AG10803 (cell line): ENCODE results near the gene IGF1.
A peak's percentile ranks its signal among the peaks of the same experiment; 100 is the strongest.
"Not testable (repeated sequence)": the region's sequence is repeated elsewhere in the genome, so short reads cannot be mapped to it uniquely, and the experiment has no call there.

ENCODE experiments used
- DNase-seq: peaks from one replicate; pipeline ENCODE4 v3.0.0; 2010; ENCODE audit warnings: low read depth
- H3K4me3 ChIP-seq: 2 replicates; pipeline ENCODE4 v1.5.1; 2011; ENCODE audit warnings: mild to moderate bottlenecking, low read length, control low read depth
- CTCF ChIP-seq: conservative IDR thresholded peaks from 2 replicates; pipeline ENCODE4 v1.5.1; 2011; ENCODE audit warnings: mild to moderate bottlenecking, low read length, control low read depth, inconsistent platforms

IGF1 gene

DNA sequence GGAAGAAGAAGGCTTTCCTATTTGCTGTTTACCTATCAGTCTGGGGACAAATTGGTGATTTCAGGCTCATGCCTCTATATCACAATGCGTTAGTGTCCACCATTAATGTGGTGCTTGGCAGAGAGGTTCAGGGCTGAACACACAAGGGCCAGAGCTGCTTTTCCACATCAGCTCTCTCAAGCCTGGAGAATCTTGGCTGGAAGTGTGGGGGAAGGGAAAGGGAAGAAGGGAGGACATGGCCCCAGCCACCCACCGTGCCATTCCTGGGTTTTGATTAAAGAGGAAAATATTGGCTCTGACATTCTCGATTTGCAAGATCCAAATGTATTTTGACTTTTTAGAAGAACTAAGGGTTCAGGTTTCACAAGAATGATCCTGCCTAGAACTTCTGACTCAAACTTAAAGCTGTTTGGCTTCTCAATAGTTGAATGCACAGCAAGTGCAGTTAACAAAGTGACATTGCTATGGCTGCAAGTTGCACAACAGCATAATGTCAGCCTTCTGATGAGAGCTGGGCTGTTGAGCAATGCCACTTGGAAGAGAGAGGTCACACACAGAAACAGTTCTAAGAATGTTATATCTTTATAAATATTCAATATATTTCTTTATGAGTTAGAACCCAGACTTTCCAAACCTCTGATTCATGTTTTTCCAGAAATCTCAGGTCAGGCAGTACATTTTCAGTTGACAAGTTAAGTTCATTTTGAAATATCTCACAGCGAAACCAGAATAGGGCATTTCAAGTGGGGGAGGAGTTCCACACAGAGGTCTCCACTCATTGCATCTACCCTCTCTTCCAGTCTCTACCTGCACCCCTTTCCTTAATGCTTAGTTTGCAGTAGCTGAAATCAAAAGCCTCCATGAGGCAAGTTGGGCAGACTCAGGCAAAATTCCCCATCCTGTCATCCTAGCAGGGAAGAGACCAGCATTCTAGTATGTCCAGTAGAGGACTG lies 25.3 kb downstream of the IGF1 start:
- no peak for TF ChIP-seq CTCF
- peak; percentile 52 for DNase-seq

DNA sequence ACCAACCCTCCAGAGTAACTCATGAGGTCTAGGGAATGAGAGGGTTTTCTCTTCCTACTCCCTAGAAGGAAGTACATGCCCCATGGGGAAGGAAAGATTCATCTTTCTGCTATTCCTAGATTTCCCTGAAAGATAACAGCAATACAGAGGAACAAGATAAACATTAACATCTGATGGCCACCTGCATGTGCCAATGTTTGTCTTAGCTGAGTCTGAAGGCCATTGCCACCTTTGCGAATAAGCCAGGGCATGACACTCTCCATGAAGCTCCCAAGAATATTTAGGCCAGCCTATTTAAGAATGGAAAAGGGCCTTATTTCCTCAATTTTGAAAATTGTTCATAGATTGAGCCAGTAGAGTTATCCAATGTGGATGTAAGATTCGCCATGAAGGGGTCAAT lies 26.0 kb downstream of the IGF1 start:
- TF ChIP-seq CTCF, result no peak
- H3K4me3 ChIP-seq, result no peak overlapping the region
- DNase-seq, result no peak

More for the DNA sequence above, 25.3 kb downstream of the IGF1 start:
- H3K4me3 ChIP-seq, result no peak overlapping the region

- no peak for TF ChIP-seq CTCF
- no peak for DNase-seq
These were observed 27.8 kb downstream of the IGF1 start for GRCh38 chr12:102452605-102453004.

DNA sequence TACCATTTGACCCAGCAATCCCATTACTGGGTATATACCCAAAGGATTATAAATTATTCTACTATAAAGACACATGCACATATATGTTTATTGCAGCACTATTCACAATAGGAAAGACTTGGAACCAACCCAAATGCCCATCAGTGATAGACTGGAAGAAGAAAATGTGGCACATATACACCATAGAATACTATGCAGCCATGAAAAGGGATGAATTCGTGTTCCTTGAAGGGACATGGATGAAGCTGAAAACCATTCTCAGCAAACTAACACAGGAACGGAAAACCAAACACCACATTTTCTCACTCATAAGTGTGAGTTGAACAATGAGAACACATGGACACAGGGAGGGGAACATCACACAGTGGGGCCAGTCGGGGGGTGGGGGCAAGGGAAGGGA lies 31.3 kb downstream of the IGF1 start:
- H3K4me3 ChIP-seq, DNase-seq: not testable (repeated sequence)

More at GRCh38 chr12:102452605-102453004, 27.8 kb downstream of the IGF1 start:
- H3K4me3 ChIP-seq, result no peak overlapping the region

GRCh38 chr12:102447426-102447825 lies 32.9 kb downstream of the IGF1 start:
- not testable (repeated sequence) for H3K4me3 ChIP-seq, DNase-seq

DNA sequence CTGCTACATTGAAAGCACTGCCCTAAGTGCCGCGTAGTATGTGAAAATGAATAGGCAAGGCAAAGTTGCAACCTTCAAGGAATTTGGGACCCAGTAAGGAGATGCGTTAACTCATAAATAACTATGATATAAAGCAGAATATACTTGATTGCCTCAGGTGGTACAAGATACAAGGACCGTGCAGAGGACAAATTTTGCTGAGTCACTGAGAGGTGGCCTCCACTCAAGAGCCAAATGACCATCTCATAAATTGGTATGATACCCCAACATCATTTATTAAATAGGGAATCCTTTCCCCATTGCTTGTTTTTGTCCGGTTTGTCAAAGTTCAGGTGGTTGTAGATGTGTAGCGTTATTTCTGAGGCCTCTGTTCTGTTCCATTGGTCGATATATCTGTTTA lies 35.7 kb downstream of the IGF1 start:
- no peak for DNase-seq
- no peak for TF ChIP-seq CTCF
- no peak overlapping the region for H3K4me3 ChIP-seq

- H3K4me3 ChIP-seq, result no peak overlapping the region
- TF ChIP-seq CTCF, result no peak
- DNase-seq, result no peak
These were observed 36.3 kb downstream of the IGF1 start for GRCh38 chr12:102444093-102444492.

DNA sequence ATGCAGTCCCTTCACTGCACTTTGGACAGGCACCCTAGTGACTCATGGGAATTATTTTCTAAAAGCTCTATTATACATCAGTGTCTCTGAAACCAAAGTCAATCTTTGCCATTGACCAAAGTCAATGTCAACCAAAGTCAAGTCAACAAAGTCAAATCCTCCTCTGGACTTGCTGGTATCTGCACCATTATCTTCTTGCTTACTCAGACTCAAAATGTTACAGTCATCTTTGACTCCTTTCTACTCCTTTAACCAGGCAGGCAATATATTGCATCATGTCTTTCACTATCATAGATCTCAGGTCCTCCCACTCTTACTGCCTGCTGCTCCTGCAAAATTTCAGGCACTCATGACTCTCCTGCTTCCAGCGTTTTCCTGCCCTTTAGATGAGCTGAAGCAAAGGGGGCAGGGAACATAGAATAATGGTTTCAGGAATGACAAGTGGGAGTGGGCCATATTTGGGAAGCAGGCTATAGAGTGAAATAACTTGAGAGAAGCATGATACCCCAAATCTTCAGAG lies 39.2 kb downstream of the IGF1 start:
- DNase-seq, result no peak
- no peak overlapping the region for H3K4me3 ChIP-seq
- TF ChIP-seq CTCF, result no peak
